ENCODE measurements around the gene CFL1.

DNA sequence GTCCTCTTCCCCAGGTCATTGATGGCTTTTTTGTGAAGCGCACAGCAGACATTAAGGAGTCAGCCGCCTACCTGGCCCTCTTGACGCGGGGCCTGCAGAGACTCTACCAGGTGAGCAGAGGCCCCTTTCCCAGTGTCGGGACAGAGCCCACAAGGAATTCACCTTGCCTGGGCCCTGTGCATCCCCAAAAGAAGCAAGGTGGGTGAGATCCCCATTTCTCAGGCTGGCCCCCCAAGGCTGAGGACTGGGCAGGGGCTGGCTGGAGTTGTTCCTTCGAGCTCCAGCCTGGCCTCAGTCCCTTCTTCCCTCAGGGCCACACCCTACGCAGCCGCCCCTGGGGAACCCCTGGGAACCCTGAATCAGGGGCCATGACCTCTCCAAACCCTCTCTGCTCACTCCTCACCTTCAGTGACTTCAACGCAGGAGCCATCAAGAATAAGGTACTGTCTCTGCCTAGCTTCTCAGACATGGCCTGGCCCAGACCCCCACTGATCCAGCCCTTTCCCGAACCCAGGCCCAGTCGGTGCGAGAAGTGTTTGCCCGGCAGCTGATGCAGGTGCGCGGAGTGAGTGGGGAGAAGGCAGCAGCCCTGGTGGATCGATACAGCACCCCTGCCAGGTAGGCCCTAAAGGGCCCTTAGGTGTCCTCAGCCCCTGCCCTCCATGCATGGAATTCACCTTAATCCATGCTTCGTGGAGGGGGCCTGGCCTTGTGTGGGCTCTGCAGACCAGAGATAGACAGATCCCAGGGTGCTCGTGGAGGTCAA lies 6.9 kb upstream of the CFL1 start:
- TF ChIP-seq, protein P1, sequence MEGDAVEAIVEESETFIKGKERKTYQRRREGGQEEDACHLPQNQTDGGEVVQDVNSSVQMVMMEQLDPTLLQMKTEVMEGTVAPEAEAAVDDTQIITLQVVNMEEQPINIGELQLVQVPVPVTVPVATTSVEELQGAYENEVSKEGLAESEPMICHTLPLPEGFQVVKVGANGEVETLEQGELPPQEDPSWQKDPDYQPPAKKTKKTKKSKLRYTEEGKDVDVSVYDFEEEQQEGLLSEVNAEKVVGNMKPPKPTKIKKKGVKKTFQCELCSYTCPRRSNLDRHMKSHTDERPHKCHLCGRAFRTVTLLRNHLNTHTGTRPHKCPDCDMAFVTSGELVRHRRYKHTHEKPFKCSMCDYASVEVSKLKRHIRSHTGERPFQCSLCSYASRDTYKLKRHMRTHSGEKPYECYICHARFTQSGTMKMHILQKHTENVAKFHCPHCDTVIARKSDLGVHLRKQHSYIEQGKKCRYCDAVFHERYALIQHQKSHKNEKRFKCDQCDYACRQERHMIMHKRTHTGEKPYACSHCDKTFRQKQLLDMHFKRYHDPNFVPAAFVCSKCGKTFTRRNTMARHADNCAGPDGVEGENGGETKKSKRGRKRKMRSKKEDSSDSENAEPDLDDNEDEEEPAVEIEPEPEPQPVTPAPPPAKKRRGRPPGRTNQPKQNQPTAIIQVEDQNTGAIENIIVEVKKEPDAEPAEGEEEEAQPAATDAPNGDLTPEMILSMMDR (IDR thresholded peaks at IDR 0.05; ENCODE audit: low read length), result no peak
- TF ChIP-seq EZH2 (optimal IDR thresholded peaks at IDR 0.05; ENCODE audit: low read depth, low read length), result no peak

All from MM.1S (cell line).